ENCODE results near the gene S100A13.
A peak's percentile ranks its signal among the peaks of the same experiment; 100 is the strongest.

The S100A13 gene

DNA sequence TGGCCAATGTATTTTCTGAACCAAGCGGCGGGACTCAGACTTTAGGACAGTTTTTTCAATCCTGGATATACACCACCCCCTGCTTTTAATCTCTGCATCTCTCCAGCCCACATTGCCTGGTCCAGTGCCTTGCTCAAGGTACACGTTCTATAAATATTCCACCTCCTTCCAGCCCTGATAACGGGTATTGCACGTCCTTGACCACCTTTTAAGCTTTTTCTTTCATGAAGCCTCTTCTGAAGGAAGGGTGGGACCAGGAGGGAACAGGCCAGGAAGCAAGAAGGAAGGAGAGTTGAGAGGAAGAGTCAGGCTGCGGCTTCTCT is 17.8 kb downstream of the S100A13 start:
- Histone ChIP-seq H3K4me1 (ENCODE audit: control insufficient read depth, insufficient read depth, low read length) (peaks cover 12% of the 10 kb centered on the region), H3K4me3 (ENCODE audit: low read depth, low read length) (no peak overlapping the region), H3K36me3 (ENCODE audit: control insufficient read depth, insufficient read depth, low read length) (no peaks in the 10 kb centered on the region), H3K9me3 (ENCODE audit: control insufficient read depth, insufficient read depth, low read length) (no peaks in the 10 kb centered on the region), H3K27me3 (ENCODE audit: control insufficient read depth, insufficient read depth, low read length) (no peaks in the 10 kb centered on the region), H3K9ac (ENCODE audit: low read depth, low read length) (no peak overlapping the region)

GRCh38 chr1:153608742-153609584 is 18.3 kb downstream of the S100A13 start:
- H3K9ac ChIP-seq (ENCODE audit: low read depth, low read length): no peak overlapping the region
- no peaks in the 10 kb centered on the region for H3K9me3 ChIP-seq (ENCODE audit: control insufficient read depth, insufficient read depth, low read length)
- peaks cover 12% of the 10 kb centered on the region for H3K4me1 ChIP-seq (ENCODE audit: control insufficient read depth, insufficient read depth, low read length)
- H3K4me3 ChIP-seq (ENCODE audit: low read depth, low read length): peak overlapping the region; percentile 27
- no peaks in the 10 kb centered on the region for H3K36me3 ChIP-seq (ENCODE audit: control insufficient read depth, insufficient read depth, low read length)
- no peaks in the 10 kb centered on the region for H3K27me3 ChIP-seq (ENCODE audit: control insufficient read depth, insufficient read depth, low read length)

- Histone ChIP-seq H3K27me3 (ENCODE audit: control insufficient read depth, insufficient read depth, low read length) (no peaks in the 10 kb centered on the region), H3K9ac (ENCODE audit: low read depth, low read length) (no peak overlapping the region), H3K4me3 (ENCODE audit: low read depth, low read length) (no peak overlapping the region), H3K36me3 (ENCODE audit: control insufficient read depth, insufficient read depth, low read length) (no peaks in the 10 kb centered on the region), H3K4me1 (ENCODE audit: control insufficient read depth, insufficient read depth, low read length) (peaks cover 12% of the 10 kb centered on the region), H3K9me3 (ENCODE audit: control insufficient read depth, insufficient read depth, low read length) (no peaks in the 10 kb centered on the region)
Measured at GRCh38 chr1:153608089-153608682, 19.1 kb downstream of the S100A13 start.

GRCh38 chr1:153607381-153607780 is 19.9 kb downstream of the S100A13 start:
- H3K27me3 ChIP-seq (ENCODE audit: control insufficient read depth, insufficient read depth, low read length): no peaks in the 10 kb centered on the region
- H3K36me3 ChIP-seq (ENCODE audit: control insufficient read depth, insufficient read depth, low read length): no peaks in the 10 kb centered on the region
- H3K4me1 ChIP-seq (ENCODE audit: control insufficient read depth, insufficient read depth, low read length): peaks cover 11% of the 10 kb centered on the region
- no peak overlapping the region for H3K9ac ChIP-seq (ENCODE audit: low read depth, low read length)
- H3K9me3 ChIP-seq (ENCODE audit: control insufficient read depth, insufficient read depth, low read length): no peaks in the 10 kb centered on the region
- H3K4me3 ChIP-seq (ENCODE audit: low read depth, low read length): no peak overlapping the region

GRCh38 chr1:153606194-153606593 is 21.1 kb downstream of the S100A13 start:
- Histone ChIP-seq H3K36me3 (ENCODE audit: control insufficient read depth, insufficient read depth, low read length) (no peaks in the 10 kb centered on the region), H3K9ac (ENCODE audit: low read depth, low read length) (no peak overlapping the region), H3K27me3 (ENCODE audit: control insufficient read depth, insufficient read depth, low read length) (no peaks in the 10 kb centered on the region), H3K4me1 (ENCODE audit: control insufficient read depth, insufficient read depth, low read length) (peaks cover 9% of the 10 kb centered on the region), H3K9me3 (ENCODE audit: control insufficient read depth, insufficient read depth, low read length) (no peaks in the 10 kb centered on the region), H3K4me3 (ENCODE audit: low read depth, low read length) (no peak overlapping the region)

DNA sequence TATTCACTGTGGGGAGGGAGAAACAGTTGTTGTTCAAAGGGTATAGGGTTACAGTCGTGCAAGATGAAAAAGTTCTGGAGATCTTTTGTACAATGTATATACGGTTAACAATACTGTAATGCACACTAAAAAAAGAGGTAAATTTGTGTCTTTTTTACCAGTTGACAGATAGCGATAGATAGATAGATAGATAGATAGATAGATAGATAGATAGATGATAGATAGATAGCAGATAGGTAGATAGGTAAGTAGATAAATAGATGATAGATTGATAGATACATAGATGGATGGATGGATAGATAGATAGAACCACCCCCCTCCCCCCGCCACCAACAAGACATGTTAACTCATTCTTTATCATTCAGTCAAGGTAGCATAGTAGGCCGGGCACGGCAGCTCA is 24.6 kb downstream of the S100A13 start:
- Histone ChIP-seq H3K4me1 (ENCODE audit: control insufficient read depth, insufficient read depth, low read length) (peaks cover 7% of the 10 kb centered on the region), H3K36me3 (ENCODE audit: control insufficient read depth, insufficient read depth, low read length) (no peaks in the 10 kb centered on the region), H3K4me3 (ENCODE audit: low read depth, low read length) (no peak overlapping the region), H3K9ac (ENCODE audit: low read depth, low read length) (no peak overlapping the region), H3K27me3 (ENCODE audit: control insufficient read depth, insufficient read depth, low read length) (no peaks in the 10 kb centered on the region), H3K9me3 (ENCODE audit: control insufficient read depth, insufficient read depth, low read length) (no peaks in the 10 kb centered on the region)

DNA sequence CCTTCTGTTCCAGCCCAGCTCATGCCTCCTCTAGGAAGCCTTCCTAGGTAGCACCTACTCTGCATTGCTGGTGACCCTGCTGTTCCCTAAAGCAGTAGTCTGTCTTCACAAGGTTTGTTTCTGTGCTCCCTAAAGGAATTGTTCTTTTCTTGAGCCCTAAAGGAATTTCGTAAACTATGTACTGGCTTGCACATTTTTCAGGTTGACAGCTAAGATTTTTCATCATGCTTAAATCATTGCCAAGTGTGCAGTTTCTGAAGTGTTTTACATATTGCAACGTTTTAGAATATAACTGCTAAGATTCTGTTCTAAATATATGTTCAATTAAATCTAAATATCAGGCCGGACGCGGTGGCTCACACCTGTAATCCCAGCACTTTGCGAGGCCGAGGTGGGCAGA is 27.5 kb downstream of the S100A13 start:
- Histone ChIP-seq H3K27me3 (ENCODE audit: control insufficient read depth, insufficient read depth, low read length) (no peaks in the 10 kb centered on the region), H3K4me3 (ENCODE audit: low read depth, low read length) (no peak overlapping the region), H3K9me3 (ENCODE audit: control insufficient read depth, insufficient read depth, low read length) (no peaks in the 10 kb centered on the region), H3K4me1 (ENCODE audit: control insufficient read depth, insufficient read depth, low read length) (peaks cover 2% of the 10 kb centered on the region), H3K9ac (ENCODE audit: low read depth, low read length) (no peak overlapping the region), H3K36me3 (ENCODE audit: control insufficient read depth, insufficient read depth, low read length) (no peaks in the 10 kb centered on the region)

GRCh38 chr1:153598309-153599172 is 28.8 kb downstream of the S100A13 start:
- H3K9me3 ChIP-seq (ENCODE audit: control insufficient read depth, insufficient read depth, low read length): no peaks in the 10 kb centered on the region
- peaks cover 2% of the 10 kb centered on the region for H3K4me1 ChIP-seq (ENCODE audit: control insufficient read depth, insufficient read depth, low read length)
- H3K36me3 ChIP-seq (ENCODE audit: control insufficient read depth, insufficient read depth, low read length): no peaks in the 10 kb centered on the region
- H3K9ac ChIP-seq (ENCODE audit: low read depth, low read length): no peak overlapping the region
- no peak overlapping the region for H3K4me3 ChIP-seq (ENCODE audit: low read depth, low read length)
- H3K27me3 ChIP-seq (ENCODE audit: control insufficient read depth, insufficient read depth, low read length): no peaks in the 10 kb centered on the region

DNA sequence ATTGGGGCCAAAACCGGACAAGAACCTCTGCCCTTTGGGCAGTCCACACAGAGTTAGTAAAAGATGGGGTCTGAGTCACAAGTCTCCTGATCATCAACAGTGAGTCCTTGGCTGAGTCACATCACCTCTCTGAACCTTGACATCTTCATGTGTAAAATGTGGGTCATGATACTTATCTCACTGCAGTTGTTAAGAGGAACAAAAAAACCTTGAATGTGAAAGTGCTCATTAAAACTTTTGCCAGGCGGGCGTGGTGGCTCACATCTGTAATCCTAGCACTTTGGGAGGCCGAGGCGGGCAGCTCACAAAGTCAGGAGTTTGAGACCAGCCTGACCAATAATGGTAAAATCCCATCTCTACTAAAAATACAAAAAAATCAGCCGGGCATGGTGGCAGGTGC is 30.1 kb downstream of the S100A13 start:
- no peak overlapping the region for H3K9ac ChIP-seq (ENCODE audit: low read depth, low read length)

DNA sequence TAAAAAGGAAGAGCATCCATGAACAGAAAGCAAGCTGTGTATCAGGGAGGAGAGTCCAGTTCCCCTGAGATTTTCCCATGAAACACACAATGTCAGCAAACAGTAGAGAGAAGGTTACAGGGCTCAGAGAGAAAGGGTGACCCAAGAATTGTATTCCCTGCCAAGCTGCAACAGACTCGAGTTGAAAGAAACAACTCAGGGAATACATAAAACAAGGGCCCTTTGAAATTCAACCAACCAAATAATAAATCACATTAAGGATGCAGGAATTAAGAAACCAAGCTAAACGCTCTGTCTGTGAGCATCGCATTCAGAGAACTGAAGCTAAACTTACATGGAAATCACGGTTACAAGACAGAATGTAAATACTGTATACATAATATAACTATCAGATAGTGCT is 34.6 kb downstream of the S100A13 start:
- Histone ChIP-seq H3K4me1 (ENCODE audit: control insufficient read depth, insufficient read depth, low read length) (no peaks in the 10 kb centered on the region), H3K4me3 (ENCODE audit: low read depth, low read length) (no peak overlapping the region), H3K36me3 (ENCODE audit: control insufficient read depth, insufficient read depth, low read length) (no peaks in the 10 kb centered on the region), H3K27me3 (ENCODE audit: control insufficient read depth, insufficient read depth, low read length) (no peaks in the 10 kb centered on the region), H3K9ac (ENCODE audit: low read depth, low read length) (no peak overlapping the region), H3K9me3 (ENCODE audit: control insufficient read depth, insufficient read depth, low read length) (no peaks in the 10 kb centered on the region)

More for the DNA sequence above, 30.1 kb downstream of the S100A13 start:
- Histone ChIP-seq H3K4me3 (ENCODE audit: low read depth, low read length) (no peak overlapping the region), H3K36me3 (ENCODE audit: control insufficient read depth, insufficient read depth, low read length) (no peaks in the 10 kb centered on the region), H3K27me3 (ENCODE audit: control insufficient read depth, insufficient read depth, low read length) (no peaks in the 10 kb centered on the region), H3K9me3 (ENCODE audit: control insufficient read depth, insufficient read depth, low read length) (no peaks in the 10 kb centered on the region), H3K4me1 (ENCODE audit: control insufficient read depth, insufficient read depth, low read length) (peaks cover 2% of the 10 kb centered on the region)

- no peaks in the 10 kb centered on the region for H3K9me3 ChIP-seq (ENCODE audit: control insufficient read depth, insufficient read depth, low read length)
- H3K9ac ChIP-seq (ENCODE audit: low read depth, low read length): no peak overlapping the region
- no peaks in the 10 kb centered on the region for H3K4me1 ChIP-seq (ENCODE audit: control insufficient read depth, insufficient read depth, low read length)
- no peaks in the 10 kb centered on the region for H3K27me3 ChIP-seq (ENCODE audit: control insufficient read depth, insufficient read depth, low read length)
- no peak overlapping the region for H3K4me3 ChIP-seq (ENCODE audit: low read depth, low read length)
- no peaks in the 10 kb centered on the region for H3K36me3 ChIP-seq (ENCODE audit: control insufficient read depth, insufficient read depth, low read length)
Measured at GRCh38 chr1:153588482-153588881, 38.8 kb downstream of the S100A13 start.
